ENCODE results near the gene PRKG1.

DNA sequence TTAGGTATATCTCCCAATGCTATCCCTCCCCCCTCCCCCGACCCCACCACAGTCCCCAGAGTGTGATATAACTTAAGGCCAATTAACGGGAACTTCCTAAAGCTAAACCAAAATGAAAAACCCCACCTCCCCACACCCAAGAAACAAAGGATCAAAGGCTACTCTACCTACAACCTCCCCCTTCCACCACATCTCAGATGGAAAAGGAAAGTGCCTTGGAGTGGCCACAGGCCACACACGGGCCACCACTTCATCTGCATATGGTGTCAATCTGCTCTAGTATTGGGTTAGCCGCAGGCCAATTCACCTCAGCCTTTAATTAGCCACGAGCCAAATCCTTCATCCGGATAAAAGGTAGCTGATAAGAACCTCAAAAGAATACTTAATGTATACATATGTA is 605.6 kb downstream of the PRKG1 start:
- TF ChIP-seq CTCF (IDR thresholded peaks at IDR 0.05) = no peak
- TF ChIP-seq POLR2A (IDR thresholded peaks at IDR 0.05) = no peak
